GM23338 (cell line): ENCODE results near the gene SIAE.

Source experiments
- CTCF ChIP-seq, 2 experiments: fragments of 200-600 bp in 1 of 2; sonication (generic) in 1 of 2; conservative IDR thresholded peaks; 2 replicates each; pipeline versions ENCODE4 v1.5.1 to v1.6.1; 2016 to 2017; ENCODE audit warnings: antibody characterized with exemption in 2 of 2, low read depth in 2 of 2, mild to moderate bottlenecking in 2 of 2, moderate library complexity in 1 of 2
- EZH2 ChIP-seq: fragments of 200-600 bp; sonication (generic); IDR thresholded peaks from one replicate; pipeline ENCODE4 v1.8.0; 2017; ENCODE audit warnings: antibody characterized with exemption, mild to moderate bottlenecking, low read depth; ENCODE audit not compliant: unreplicated experiment
- POLR2AphosphoS5 ChIP-seq: IDR thresholded peaks from 2 replicates; pipeline ENCODE4 v1.6.1; 2016; ENCODE audit warnings: antibody characterized with exemption, low read depth

DNA sequence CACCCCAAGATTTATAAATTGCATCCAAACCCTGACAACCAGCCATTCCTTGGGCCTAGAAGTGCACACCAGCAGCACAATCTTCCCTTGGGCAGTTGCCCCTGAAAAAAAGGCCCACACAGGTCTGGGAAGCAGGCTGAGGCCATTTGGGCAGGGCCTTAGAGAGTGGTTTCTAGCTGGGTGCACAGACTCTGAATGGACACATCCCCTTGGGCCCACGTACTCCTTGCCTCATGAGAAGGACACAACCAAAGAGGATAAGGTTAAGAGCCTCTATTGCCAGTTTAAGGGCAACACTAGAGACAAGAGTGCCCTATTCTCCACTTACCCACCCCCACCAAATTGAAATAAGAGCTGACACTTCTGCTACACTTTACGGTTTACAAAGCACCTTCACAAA, 63.2 kb downstream of the SIAE start:
- no peak for TF ChIP-seq CTCF (conservative IDR thresholded peaks at IDR 0.05; ENCODE audit: low read depth in 2 of 2)
- no peak for TF ChIP-seq POLR2AphosphoS5
- no peak for TF ChIP-seq EZH2
